ENCODE results near the gene IRF9.
A peak's percentile ranks its signal among the peaks of the same experiment; 100 is the strongest.

Gene IRF9

DNA sequence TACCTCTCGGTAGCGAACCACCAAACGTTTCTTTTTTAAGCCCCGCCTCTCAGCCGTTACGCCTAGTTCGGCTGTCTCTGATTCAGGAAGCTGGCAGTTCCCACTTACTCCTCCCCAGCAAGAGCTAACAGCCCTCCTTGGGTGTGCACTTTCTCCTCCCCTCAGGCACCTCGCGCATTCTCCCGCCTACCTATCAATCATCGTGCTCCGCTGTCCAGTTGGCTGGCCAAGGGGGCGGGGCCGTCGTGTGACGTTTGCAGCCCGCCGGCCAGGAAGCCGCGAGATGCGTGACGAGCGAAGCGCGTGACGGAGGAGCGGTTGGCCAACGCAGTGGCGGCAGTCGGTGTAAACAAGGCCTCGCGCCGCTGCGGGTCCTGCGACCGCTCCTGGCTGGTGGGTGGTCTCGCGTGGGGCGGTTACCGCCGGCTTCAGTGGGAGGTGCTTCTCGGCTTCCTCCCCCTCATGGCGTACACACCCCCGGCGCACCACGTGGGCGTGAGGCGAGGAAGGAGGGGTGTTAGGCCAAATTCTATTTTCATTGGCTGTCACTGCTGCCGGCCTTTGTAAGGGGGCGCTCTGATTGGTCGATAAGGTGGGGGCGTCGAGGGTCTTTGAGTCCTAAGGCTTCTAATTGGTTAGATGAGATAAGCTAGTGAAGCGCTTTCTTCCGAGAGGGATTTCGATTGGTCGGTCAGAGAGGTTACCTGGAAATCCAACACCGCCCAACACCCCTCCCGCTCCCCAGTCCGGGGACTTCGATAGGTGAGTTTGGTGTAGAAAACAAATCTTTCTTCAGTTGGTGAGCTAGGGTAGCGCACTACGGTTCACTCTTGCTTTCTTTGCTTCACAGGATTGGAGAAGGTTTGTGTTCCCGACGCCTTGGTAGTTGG is 46.3 kb upstream of the IRF9 start, which contains the start of the genes DCAF11 and NRL (continued):
- TF ChIP-seq ZNF394 (tag by site-specific recombination; IDR thresholded peaks at IDR 0.05; ENCODE audit: borderline replicate concordance) = peak; percentile 15; the same call in 1 of the 2 replicates
- TF ChIP-seq, protein P1, sequence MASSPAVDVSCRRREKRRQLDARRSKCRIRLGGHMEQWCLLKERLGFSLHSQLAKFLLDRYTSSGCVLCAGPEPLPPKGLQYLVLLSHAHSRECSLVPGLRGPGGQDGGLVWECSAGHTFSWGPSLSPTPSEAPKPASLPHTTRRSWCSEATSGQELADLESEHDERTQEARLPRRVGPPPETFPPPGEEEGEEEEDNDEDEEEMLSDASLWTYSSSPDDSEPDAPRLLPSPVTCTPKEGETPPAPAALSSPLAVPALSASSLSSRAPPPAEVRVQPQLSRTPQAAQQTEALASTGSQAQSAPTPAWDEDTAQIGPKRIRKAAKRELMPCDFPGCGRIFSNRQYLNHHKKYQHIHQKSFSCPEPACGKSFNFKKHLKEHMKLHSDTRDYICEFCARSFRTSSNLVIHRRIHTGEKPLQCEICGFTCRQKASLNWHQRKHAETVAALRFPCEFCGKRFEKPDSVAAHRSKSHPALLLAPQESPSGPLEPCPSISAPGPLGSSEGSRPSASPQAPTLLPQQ (tag by site-specific recombination; IDR thresholded peaks at IDR 0.05) = peak; percentile 80; the same call in 1 of the 2 replicates
- TF ChIP-seq, protein P2, sequence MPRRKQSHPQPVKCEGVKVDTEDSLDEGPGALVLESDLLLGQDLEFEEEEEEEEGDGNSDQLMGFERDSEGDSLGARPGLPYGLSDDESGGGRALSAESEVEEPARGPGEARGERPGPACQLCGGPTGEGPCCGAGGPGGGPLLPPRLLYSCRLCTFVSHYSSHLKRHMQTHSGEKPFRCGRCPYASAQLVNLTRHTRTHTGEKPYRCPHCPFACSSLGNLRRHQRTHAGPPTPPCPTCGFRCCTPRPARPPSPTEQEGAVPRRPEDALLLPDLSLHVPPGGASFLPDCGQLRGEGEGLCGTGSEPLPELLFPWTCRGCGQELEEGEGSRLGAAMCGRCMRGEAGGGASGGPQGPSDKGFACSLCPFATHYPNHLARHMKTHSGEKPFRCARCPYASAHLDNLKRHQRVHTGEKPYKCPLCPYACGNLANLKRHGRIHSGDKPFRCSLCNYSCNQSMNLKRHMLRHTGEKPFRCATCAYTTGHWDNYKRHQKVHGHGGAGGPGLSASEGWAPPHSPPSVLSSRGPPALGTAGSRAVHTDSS (tag by site-specific recombination; IDR thresholded peaks at IDR 0.05) = no peak
- TF ChIP-seq KLF7 (tag by site-specific recombination; IDR thresholded peaks at IDR 0.05; ENCODE audit: borderline replicate concordance) = 0 out of 2 replicates have a peak, but pooled peaks have one; percentile 9
- TF ChIP-seq, protein P3, sequence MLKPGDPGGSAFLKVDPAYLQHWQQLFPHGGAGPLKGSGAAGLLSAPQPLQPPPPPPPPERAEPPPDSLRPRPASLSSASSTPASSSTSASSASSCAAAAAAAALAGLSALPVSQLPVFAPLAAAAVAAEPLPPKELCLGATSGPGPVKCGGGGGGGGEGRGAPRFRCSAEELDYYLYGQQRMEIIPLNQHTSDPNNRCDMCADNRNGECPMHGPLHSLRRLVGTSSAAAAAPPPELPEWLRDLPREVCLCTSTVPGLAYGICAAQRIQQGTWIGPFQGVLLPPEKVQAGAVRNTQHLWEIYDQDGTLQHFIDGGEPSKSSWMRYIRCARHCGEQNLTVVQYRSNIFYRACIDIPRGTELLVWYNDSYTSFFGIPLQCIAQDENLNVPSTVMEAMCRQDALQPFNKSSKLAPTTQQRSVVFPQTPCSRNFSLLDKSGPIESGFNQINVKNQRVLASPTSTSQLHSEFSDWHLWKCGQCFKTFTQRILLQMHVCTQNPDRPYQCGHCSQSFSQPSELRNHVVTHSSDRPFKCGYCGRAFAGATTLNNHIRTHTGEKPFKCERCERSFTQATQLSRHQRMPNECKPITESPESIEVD (tag by site-specific recombination; IDR thresholded peaks at IDR 0.05) = no peak
- TF ChIP-seq, protein P4, sequence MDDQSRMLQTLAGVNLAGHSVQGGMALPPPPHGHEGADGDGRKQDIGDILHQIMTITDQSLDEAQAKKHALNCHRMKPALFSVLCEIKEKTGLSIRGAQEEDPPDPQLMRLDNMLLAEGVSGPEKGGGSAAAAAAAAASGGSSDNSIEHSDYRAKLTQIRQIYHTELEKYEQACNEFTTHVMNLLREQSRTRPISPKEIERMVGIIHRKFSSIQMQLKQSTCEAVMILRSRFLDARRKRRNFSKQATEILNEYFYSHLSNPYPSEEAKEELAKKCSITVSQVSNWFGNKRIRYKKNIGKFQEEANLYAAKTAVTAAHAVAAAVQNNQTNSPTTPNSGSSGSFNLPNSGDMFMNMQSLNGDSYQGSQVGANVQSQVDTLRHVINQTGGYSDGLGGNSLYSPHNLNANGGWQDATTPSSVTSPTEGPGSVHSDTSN (CRISPR knock-in tag; IDR thresholded peaks at IDR 0.05) = peak; percentile 92; the same call in 1 of the 2 replicates
- TF ChIP-seq, protein P5, sequence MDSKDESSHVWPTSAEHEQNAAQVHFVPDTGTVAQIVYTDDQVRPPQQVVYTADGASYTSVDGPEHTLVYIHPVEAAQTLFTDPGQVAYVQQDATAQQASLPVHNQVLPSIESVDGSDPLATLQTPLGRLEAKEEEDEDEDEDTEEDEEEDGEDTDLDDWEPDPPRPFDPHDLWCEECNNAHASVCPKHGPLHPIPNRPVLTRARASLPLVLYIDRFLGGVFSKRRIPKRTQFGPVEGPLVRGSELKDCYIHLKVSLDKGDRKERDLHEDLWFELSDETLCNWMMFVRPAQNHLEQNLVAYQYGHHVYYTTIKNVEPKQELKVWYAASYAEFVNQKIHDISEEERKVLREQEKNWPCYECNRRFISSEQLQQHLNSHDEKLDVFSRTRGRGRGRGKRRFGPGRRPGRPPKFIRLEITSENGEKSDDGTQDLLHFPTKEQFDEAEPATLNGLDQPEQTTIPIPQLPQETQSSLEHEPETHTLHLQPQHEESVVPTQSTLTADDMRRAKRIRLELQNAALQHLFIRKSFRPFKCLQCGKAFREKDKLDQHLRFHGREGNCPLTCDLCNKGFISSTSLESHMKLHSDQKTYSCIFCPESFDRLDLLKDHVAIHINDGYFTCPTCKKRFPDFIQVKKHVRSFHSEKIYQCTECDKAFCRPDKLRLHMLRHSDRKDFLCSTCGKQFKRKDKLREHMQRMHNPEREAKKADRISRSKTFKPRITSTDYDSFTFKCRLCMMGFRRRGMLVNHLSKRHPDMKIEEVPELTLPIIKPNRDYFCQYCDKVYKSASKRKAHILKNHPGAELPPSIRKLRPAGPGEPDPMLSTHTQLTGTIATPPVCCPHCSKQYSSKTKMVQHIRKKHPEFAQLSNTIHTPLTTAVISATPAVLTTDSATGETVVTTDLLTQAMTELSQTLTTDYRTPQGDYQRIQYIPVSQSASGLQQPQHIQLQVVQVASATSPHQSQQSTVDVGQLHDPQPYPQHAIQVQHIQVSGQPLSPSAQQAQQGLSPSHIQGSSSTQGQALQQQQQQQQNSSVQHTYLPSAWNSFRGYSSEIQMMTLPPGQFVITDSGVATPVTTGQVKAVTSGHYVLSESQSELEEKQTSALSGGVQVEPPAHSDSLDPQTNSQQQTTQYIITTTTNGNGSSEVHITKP (tag by site-specific recombination; IDR thresholded peaks at IDR 0.05) = peak; percentile 92
- peak; percentile 36; the same call in 1 of the 2 replicates for TF ChIP-seq ZBTB7A (tag by site-specific recombination; IDR thresholded peaks at IDR 0.05; ENCODE audit: low read depth)
- no peak for TF ChIP-seq ZNF585B (tag by site-specific recombination; IDR thresholded peaks at IDR 0.05)
- TF ChIP-seq ZNF623 (tag by site-specific recombination; IDR thresholded peaks at IDR 0.05) = no peak
- TF ChIP-seq, protein P6, sequence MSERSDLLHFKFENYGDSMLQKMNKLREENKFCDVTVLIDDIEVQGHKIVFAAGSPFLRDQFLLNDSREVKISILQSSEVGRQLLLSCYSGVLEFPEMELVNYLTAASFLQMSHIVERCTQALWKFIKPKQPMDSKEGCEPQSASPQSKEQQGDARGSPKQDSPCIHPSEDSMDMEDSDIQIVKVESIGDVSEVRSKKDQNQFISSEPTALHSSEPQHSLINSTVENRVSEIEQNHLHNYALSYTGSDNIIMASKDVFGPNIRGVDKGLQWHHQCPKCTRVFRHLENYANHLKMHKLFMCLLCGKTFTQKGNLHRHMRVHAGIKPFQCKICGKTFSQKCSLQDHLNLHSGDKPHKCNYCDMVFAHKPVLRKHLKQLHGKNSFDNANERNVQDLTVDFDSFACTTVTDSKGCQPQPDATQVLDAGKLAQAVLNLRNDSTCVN (tag by site-specific recombination; optimal IDR thresholded peaks at IDR 0.05) = peak; percentile 50
- TF ChIP-seq ZBTB1 (tag by site-specific recombination; IDR thresholded peaks at IDR 0.05) = peak; percentile 99
- peak; percentile 78 for TF ChIP-seq ZNF366 (tag by site-specific recombination; conservative IDR thresholded peaks at IDR 0.05)
- peak; percentile 81 for TF ChIP-seq ZNF335 (tag by site-specific recombination; conservative IDR thresholded peaks at IDR 0.05)
- no peak for TF ChIP-seq ZNF830 (tag by site-specific recombination; IDR thresholded peaks at IDR 0.05; ENCODE audit: low read depth)
- no peak for TF ChIP-seq ZNF501 (tag by site-specific recombination; IDR thresholded peaks at IDR 0.05)
- TF ChIP-seq, protein P7, sequence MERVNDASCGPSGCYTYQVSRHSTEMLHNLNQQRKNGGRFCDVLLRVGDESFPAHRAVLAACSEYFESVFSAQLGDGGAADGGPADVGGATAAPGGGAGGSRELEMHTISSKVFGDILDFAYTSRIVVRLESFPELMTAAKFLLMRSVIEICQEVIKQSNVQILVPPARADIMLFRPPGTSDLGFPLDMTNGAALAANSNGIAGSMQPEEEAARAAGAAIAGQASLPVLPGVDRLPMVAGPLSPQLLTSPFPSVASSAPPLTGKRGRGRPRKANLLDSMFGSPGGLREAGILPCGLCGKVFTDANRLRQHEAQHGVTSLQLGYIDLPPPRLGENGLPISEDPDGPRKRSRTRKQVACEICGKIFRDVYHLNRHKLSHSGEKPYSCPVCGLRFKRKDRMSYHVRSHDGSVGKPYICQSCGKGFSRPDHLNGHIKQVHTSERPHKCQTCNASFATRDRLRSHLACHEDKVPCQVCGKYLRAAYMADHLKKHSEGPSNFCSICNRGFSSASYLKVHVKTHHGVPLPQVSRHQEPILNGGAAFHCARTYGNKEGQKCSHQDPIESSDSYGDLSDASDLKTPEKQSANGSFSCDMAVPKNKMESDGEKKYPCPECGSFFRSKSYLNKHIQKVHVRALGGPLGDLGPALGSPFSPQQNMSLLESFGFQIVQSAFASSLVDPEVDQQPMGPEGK (tag by site-specific recombination; IDR thresholded peaks at IDR 0.05) = peak; percentile 92
- TF ChIP-seq ZNF658 (tag by site-specific recombination; IDR thresholded peaks at IDR 0.05) = no peak
- TF ChIP-seq GLIS2 (tag by site-specific recombination; IDR thresholded peaks at IDR 0.05) = peak; percentile 99
- peak; percentile 93 for TF ChIP-seq ZEB2 (tag by site-specific recombination; IDR thresholded peaks at IDR 0.05)
- TF ChIP-seq ZNF214 (tag by site-specific recombination; IDR thresholded peaks at IDR 0.05; ENCODE audit: borderline replicate concordance) = no peak
- TF ChIP-seq ZFHX2 (tag by site-specific recombination; conservative IDR thresholded peaks at IDR 0.05) = peak; percentile 99
- 0 out of 2 replicates have a peak, but pooled peaks have one; percentile 43 for TF ChIP-seq TRIM28 (IDR thresholded peaks at IDR 0.05; ENCODE audit: borderline replicate concordance, low read length)
- TF ChIP-seq ZNF529 (tag by site-specific recombination; IDR thresholded peaks at IDR 0.05; ENCODE audit: insufficient replicate concordance) = no peak
- peak; percentile 85; the same call in 1 of the 2 replicates for TF ChIP-seq GLIS1 (tag by site-specific recombination; IDR thresholded peaks at IDR 0.05)
